ENCODE data around the gene BEND2. TPM values are rescaled to one million over a fixed set of nuclear protein-coding genes. Genes with fewer than 3 reads are reported as not detected.

BEND2 gene
- total RNA-seq, 2 experiments from 2014 or later: not detected

GRCh38 chrX:18172970-18173369, 47.7 kb downstream of the BEND2 start:
- no peak for ATAC-seq (ENCODE audit: low read depth)
- Mint-ChIP-seq H3K9me3 (no peaks in the 10 kb centered on the region), H3K4me3 (no peak overlapping the region), H3K27ac (no peak overlapping the region), H3K36me3 (no peaks in the 10 kb centered on the region), H3K27me3 (peaks cover 5% of the 10 kb centered on the region), H3K4me1 (no peaks in the 10 kb centered on the region)
- POLR2A ChIA-PET: no interaction called here
- DNase-seq: no peak

- no peak overlapping the region for H3K4me3 Mint-ChIP-seq
- ATAC-seq (ENCODE audit: low read depth) (no peak), DNase-seq (no peak)
- H3K36me3 Mint-ChIP-seq: no peaks in the 10 kb centered on the region
- H3K4me1 Mint-ChIP-seq: no peaks in the 10 kb centered on the region
- H3K27me3 Mint-ChIP-seq: peaks cover 5% of the 10 kb centered on the region
- H3K9me3 Mint-ChIP-seq: no peaks in the 10 kb centered on the region
- H3K27ac Mint-ChIP-seq: no peak overlapping the region
- POLR2A ChIA-PET: no interaction called here
Observed at GRCh38 chrX:18170910-18171309, 49.8 kb downstream of the BEND2 start.

- POLR2A ChIA-PET: no interaction called here
- H3K36me3 Mint-ChIP-seq: no peaks in the 10 kb centered on the region
- ATAC-seq (ENCODE audit: low read depth) (no peak), DNase-seq (no peak)
- H3K27me3 Mint-ChIP-seq: no peaks in the 10 kb centered on the region
- H3K9me3 Mint-ChIP-seq: no peaks in the 10 kb centered on the region
- no peak overlapping the region for H3K4me3 Mint-ChIP-seq
- no peaks in the 10 kb centered on the region for H3K4me1 Mint-ChIP-seq
- no peak overlapping the region for H3K27ac Mint-ChIP-seq
Observed at GRCh38 chrX:18166068-18166467, 54.6 kb downstream of the BEND2 start.

GRCh38 chrX:18160369-18160768, 60.3 kb downstream of the BEND2 start:
- Mint-ChIP-seq H3K27ac (no peak overlapping the region), H3K4me1 (no peaks in the 10 kb centered on the region), H3K9me3 (no peaks in the 10 kb centered on the region), H3K36me3 (no peaks in the 10 kb centered on the region), H3K27me3 (no peaks in the 10 kb centered on the region), H3K4me3 (no peak overlapping the region)
- DNase-seq: no peak
- no peak for ATAC-seq (ENCODE audit: low read depth)
- POLR2A ChIA-PET: no interaction called here

GRCh38 chrX:18158963-18159362, 61.7 kb downstream of the BEND2 start:
- H3K9me3 Mint-ChIP-seq: no peaks in the 10 kb centered on the region

GRCh38 chrX:18151649-18152048, 69.0 kb downstream of the BEND2 start:
- Mint-ChIP-seq H3K36me3 (no peaks in the 10 kb centered on the region), H3K4me3 (no peak overlapping the region), H3K27me3 (no peaks in the 10 kb centered on the region), H3K9me3 (no peaks in the 10 kb centered on the region), H3K4me1 (no peaks in the 10 kb centered on the region), H3K27ac (no peak overlapping the region)
- POLR2A ChIA-PET: no interaction called here
- no peak for DNase-seq
- no peak for ATAC-seq (ENCODE audit: low read depth)

More at GRCh38 chrX:18158963-18159362, 61.7 kb downstream of the BEND2 start:
- no peak overlapping the region for H3K4me3 Mint-ChIP-seq
- POLR2A ChIA-PET: no interaction called here
- no peaks in the 10 kb centered on the region for H3K4me1 Mint-ChIP-seq
- DNase-seq (no peak), ATAC-seq (ENCODE audit: low read depth) (no peak)
- H3K27me3 Mint-ChIP-seq: no peaks in the 10 kb centered on the region
- H3K27ac Mint-ChIP-seq: no peak overlapping the region
- H3K36me3 Mint-ChIP-seq: no peaks in the 10 kb centered on the region

GRCh38 chrX:18151157-18151556, 69.5 kb downstream of the BEND2 start:
- POLR2A ChIA-PET: no interaction called here
- H3K36me3 Mint-ChIP-seq: no peaks in the 10 kb centered on the region
- H3K27me3 Mint-ChIP-seq: no peaks in the 10 kb centered on the region
- no peaks in the 10 kb centered on the region for H3K9me3 Mint-ChIP-seq
- DNase-seq: no peak
- no peak overlapping the region for H3K4me3 Mint-ChIP-seq
- no peak overlapping the region for H3K27ac Mint-ChIP-seq
- no peaks in the 10 kb centered on the region for H3K4me1 Mint-ChIP-seq
- no peak for ATAC-seq (ENCODE audit: low read depth)

- no peak for DNase-seq
- ATAC-seq (ENCODE audit: low read depth): no peak
- H3K4me3 Mint-ChIP-seq: no peak overlapping the region
- no peaks in the 10 kb centered on the region for H3K27me3 Mint-ChIP-seq
- H3K27ac Mint-ChIP-seq: no peak overlapping the region
- H3K9me3 Mint-ChIP-seq: no peaks in the 10 kb centered on the region
- POLR2A ChIA-PET: no interaction called here
- no peaks in the 10 kb centered on the region for H3K36me3 Mint-ChIP-seq
- H3K4me1 Mint-ChIP-seq: no peaks in the 10 kb centered on the region
Observed at GRCh38 chrX:18149454-18149853, 71.2 kb downstream of the BEND2 start.

- no peak overlapping the region for H3K4me3 Mint-ChIP-seq
- H3K27ac Mint-ChIP-seq: no peak overlapping the region
- POLR2A ChIA-PET: no interaction called here
- DNase-seq: no peak
- no peaks in the 10 kb centered on the region for H3K9me3 Mint-ChIP-seq
- H3K27me3 Mint-ChIP-seq: no peaks in the 10 kb centered on the region
- no peak for ATAC-seq (ENCODE audit: low read depth)
- H3K36me3 Mint-ChIP-seq: no peaks in the 10 kb centered on the region
- H3K4me1 Mint-ChIP-seq: no peaks in the 10 kb centered on the region
Observed at GRCh38 chrX:18146954-18147353, 73.7 kb downstream of the BEND2 start.

GRCh38 chrX:18146009-18146408, 74.7 kb downstream of the BEND2 start:
- POLR2A ChIA-PET: interaction anchor here (0.7 kb wide), 1 partner anchor 13 kb away, joined by 3 read pairs; no protein-coding TSS in a partner anchor
- Mint-ChIP-seq H3K4me1 (no peaks in the 10 kb centered on the region), H3K36me3 (no peaks in the 10 kb centered on the region)

GRCh38 chrX:18136816-18137215, 83.9 kb downstream of the BEND2 start:
- Mint-ChIP-seq H3K36me3 (no peaks in the 10 kb centered on the region), H3K27me3 (no peaks in the 10 kb centered on the region), H3K4me1 (peaks cover 2% of the 10 kb centered on the region), H3K27ac (no peak overlapping the region), H3K9me3 (no peaks in the 10 kb centered on the region), H3K4me3 (no peak overlapping the region)
- POLR2A ChIA-PET: no interaction called here
- DNase-seq: no peak
- ATAC-seq (ENCODE audit: low read depth): no peak

More at GRCh38 chrX:18146009-18146408, 74.7 kb downstream of the BEND2 start:
- no peak overlapping the region for H3K27ac Mint-ChIP-seq
- ATAC-seq (ENCODE audit: low read depth) (no peak), DNase-seq (no peak)
- no peaks in the 10 kb centered on the region for H3K27me3 Mint-ChIP-seq
- H3K4me3 Mint-ChIP-seq: no peak overlapping the region
- H3K9me3 Mint-ChIP-seq: no peaks in the 10 kb centered on the region

GRCh38 chrX:18133605-18134004, 87.1 kb downstream of the BEND2 start:
- POLR2A ChIA-PET: interaction anchor here (0.6 kb wide), 1 partner anchor 12 kb away, joined by 3 read pairs; no protein-coding TSS in a partner anchor
- no peak overlapping the region for H3K4me3 Mint-ChIP-seq
- no peak overlapping the region for H3K27ac Mint-ChIP-seq
- H3K4me1 Mint-ChIP-seq: peaks cover 2% of the 10 kb centered on the region
- DNase-seq (no peak), ATAC-seq (ENCODE audit: low read depth) (no peak)
- no peaks in the 10 kb centered on the region for H3K27me3 Mint-ChIP-seq
- H3K36me3 Mint-ChIP-seq: no peaks in the 10 kb centered on the region
- no peaks in the 10 kb centered on the region for H3K9me3 Mint-ChIP-seq

- POLR2A ChIA-PET: no interaction called here
- Mint-ChIP-seq H3K4me1 (no peaks in the 10 kb centered on the region), H3K36me3 (no peaks in the 10 kb centered on the region), H3K4me3 (no peak overlapping the region), H3K9me3 (no peaks in the 10 kb centered on the region), H3K27me3 (peaks cover 2% of the 10 kb centered on the region), H3K27ac (no peak overlapping the region)
- DNase-seq (no peak), ATAC-seq (ENCODE audit: low read depth) (no peak)
Observed at GRCh38 chrX:18129690-18130089, 91.0 kb downstream of the BEND2 start.

- ATAC-seq (ENCODE audit: low read depth): no peak
- POLR2A ChIA-PET: no interaction called here
- Mint-ChIP-seq H3K4me3 (no peak overlapping the region), H3K9me3 (no peaks in the 10 kb centered on the region), H3K36me3 (no peaks in the 10 kb centered on the region), H3K4me1 (no peaks in the 10 kb centered on the region), H3K27ac (no peak overlapping the region), H3K27me3 (peaks cover 4% of the 10 kb centered on the region)
- no peak for DNase-seq
Observed at GRCh38 chrX:18126971-18127370, 93.7 kb downstream of the BEND2 start.

- Mint-ChIP-seq H3K4me3 (no peak overlapping the region), H3K27ac (no peak overlapping the region), H3K27me3 (peaks cover 2% of the 10 kb centered on the region), H3K9me3 (no peaks in the 10 kb centered on the region), H3K36me3 (no peaks in the 10 kb centered on the region), H3K4me1 (no peaks in the 10 kb centered on the region)
- DNase-seq (no peak), ATAC-seq (ENCODE audit: low read depth) (no peak)
- POLR2A ChIA-PET: no interaction called here
Observed at GRCh38 chrX:18119856-18120255, 100.8 kb downstream of the BEND2 start.

All from activated naive CD8-positive, alpha-beta T cell treated with anti-CD3 and anti-CD28 coated beads, Interleukin-2, amount 10 ng/mL, durations not matched to agents 7 days and 5 days (primary cell).